A549 (cell line): Measurements from ENCODE around the gene FXN. TPM values are rescaled to one million over a fixed set of nuclear protein-coding genes. Genes with fewer than 3 reads are reported as not detected.
A peak's percentile ranks its signal among the peaks of the same experiment; 100 is the strongest.
"Not testable (repeated sequence)": the region's sequence is repeated elsewhere in the genome, so short reads cannot be mapped to it uniquely, and the experiment has no call there.

ENCODE experiments used
- ATAC-seq, 2 experiments: fragments of 200-7000 bp in 1 of 2; fragments of >200 bp in 1 of 2; cut with Nextera tagmentation in 1 of 2; cut with Tn5 transposase in 1 of 2; 3 replicates each; pipeline versions ENCODE4 v1.8.0 to v1.9.1; 2018 to 2020; ENCODE audit warnings: mild to moderate bottlenecking in 1 of 2, moderate library complexity in 1 of 2
- CTCF ChIA-PET: fragments of 300-600 bp; sonication (Branson Sonifier 250); formaldehyde crosslinking; extraction: SDS; loops from one replicate; lab custom pipeline; 2021; ENCODE audit warnings: antibody characterized with exemption, inconsistent platforms; lab: Yijun Ruan, JAX
- POLR2A ChIA-PET: fragments of 350-600 bp; formaldehyde crosslinking; extraction: SDS; loops from one replicate; lab custom pipeline; 2021; ENCODE audit warnings: antibody characterized with exemption, inconsistent platforms; lab: Yijun Ruan, JAX
- DNase-seq, 2 experiments: peaks; one replicate each; pipeline versions ENCODE4 v3.0.0 to v3.0.0-alpha.2; 2011 to 2016; ENCODE audit warnings: low read depth in 1 of 2, low spot score in 1 of 2
- FAIRE-seq: peaks from 2 replicates; lab custom pipeline; 2011; peaks lifted over from hg19 to GRCh38; lab: Jason Lieb, UNC
- H3K27ac ChIP-seq, 2 experiments: fragments of >200 bp; sonication (Bioruptor Twin); formaldehyde crosslinking; 3 replicates each; pipeline ENCODE4 v1.5.1; 2016 to 2017
- H3K4me1 ChIP-seq: fragments of >200 bp; sonication (Bioruptor Twin); formaldehyde crosslinking; 3 replicates; pipeline ENCODE4 v1.6.1; 2016
- H3K4me2 ChIP-seq: fragments of >200 bp; sonication (Bioruptor Twin); formaldehyde crosslinking; 3 replicates; pipeline ENCODE4 v1.6.1; 2016
- H3K4me3 ChIP-seq: fragments of >200 bp; sonication (Bioruptor Twin); formaldehyde crosslinking; 3 replicates; pipeline ENCODE4 v1.5.1; 2016
- H3K9me3 ChIP-seq: fragments of >200 bp; sonication (Bioruptor Twin); formaldehyde crosslinking; 3 replicates; pipeline ENCODE4 v1.6.1; 2016
- ATOH8 ChIP-seq: fragments of 250-450 bp; sonication (Bioruptor Pico); IDR thresholded peaks from 2 replicates; pipeline ENCODE4 v1.5.0; 2020; ENCODE audit warnings: low read depth, mild to moderate bottlenecking, moderate library complexity
- BCL3 ChIP-seq: fragments of >200 bp; sonication (Bioruptor Twin); formaldehyde crosslinking; IDR thresholded peaks from 3 replicates; pipeline ENCODE4 v1.6.1; 2016
- CBX2 ChIP-seq: fragments of 200-600 bp; sonication (generic); IDR thresholded peaks from 2 replicates; pipeline ENCODE4 v1.6.1; 2016; ENCODE audit warnings: low read depth, mild to moderate bottlenecking, borderline replicate concordance
- EHF ChIP-seq: fragments of 250-450 bp; sonication (Bioruptor Pico); IDR thresholded peaks from 2 replicates; pipeline ENCODE4 v1.5.0; 2020; ENCODE audit warnings: mild to moderate bottlenecking
- HOXB13 ChIP-seq: fragments of 250-450 bp; sonication (Bioruptor Pico); IDR thresholded peaks from 2 replicates; pipeline ENCODE4 v1.5.0; 2020; ENCODE audit warnings: low read depth, mild to moderate bottlenecking, moderate library complexity
- RCOR1 ChIP-seq: fragments of 150-350 bp; IDR thresholded peaks from 2 replicates; pipeline ENCODE4 v1.6.1; 2014; ENCODE audit warnings: antibody characterized with exemption, low read length, low read depth
- ZSCAN20 ChIP-seq: fragments of 250-450 bp; sonication (Bioruptor Pico); IDR thresholded peaks from 2 replicates; pipeline ENCODE4 v1.8.0; 2022; ENCODE audit warnings: mild to moderate bottlenecking, moderate library complexity
- WGBS: methylation state at CpG from one replicate; pipeline ENCODE4 v1.1.6; 2017; ENCODE audit errors: missing lambda C conversion rate; 5-methylcytosine and 5-hydroxymethylcytosine counted together
- polyA plus RNA-seq, 4 experiments: library from polyadenylated mRNA; depleted of rRNA in 3 of 4; stranded (reverse); fragments of >200 nt; fragmentation: RNase III in 1 of 4; extraction: RNeasy Plus Mini Kit Qiagen cat#74134 plus additional on column Dnase treatment in 1 of 4; gene quantifications; 2 replicates in 3 of 4; 3 replicates in 1 of 4; pipeline ENCODE4 v1.2.3, GENCODE V29; 2011 to 2017

Gene FXN
- polyA plus RNA-seq, 2 of the 4 experiments (the other 2 are of a cell fraction): 22.5 to 26.0 TPM

GRCh38 chr9:69097064-69097463 lies 61.5 kb downstream of the FXN start:
- ChIA-PET POLR2A (no interaction called here), CTCF (interaction anchor here (1.2 kb wide), 1 partner anchor 97 kb away, joined by 3 read pairs; no protein-coding TSS in a partner anchor)
- 73% methylated on average over 4 of the region's 4 CpGs for WGBS
- Histone ChIP-seq H3K27ac (no peak overlapping the region), H3K4me2 (no peak overlapping the region), H3K4me1 (no peaks in the 10 kb centered on the region), H3K9me3 (no peaks in the 10 kb centered on the region), H3K4me3 (no peak overlapping the region)
- no peak for TF ChIP-seq EHF (CRISPR knock-in tag)
- no peak for TF ChIP-seq ATOH8 (CRISPR knock-in tag)
- no peak for TF ChIP-seq CBX2
- ATAC-seq (no peak), DNase-seq (no peak), FAIRE-seq (no peak)

GRCh38 chr9:69097923-69098593 lies 62.5 kb downstream of the FXN start:
- no peaks in the 10 kb centered on the region for H3K4me1 ChIP-seq
- CTCF ChIA-PET: interaction anchor here (0.6 kb wide), 2 partner anchors 15 to 44 kb away, joined by 3 read pairs; no protein-coding TSS in a partner anchor
- H3K4me2 ChIP-seq: no peak overlapping the region
- FAIRE-seq (no peak), DNase-seq (no peak), ATAC-seq (no peak)
- WGBS: 83% methylated on average over 5 of the region's 5 CpGs
- H3K27ac ChIP-seq: no peak overlapping the region
- POLR2A ChIA-PET: no interaction called here
- H3K4me3 ChIP-seq: no peak overlapping the region
- H3K9me3 ChIP-seq: no peaks in the 10 kb centered on the region
- TF ChIP-seq RCOR1 (no peak), BCL3 (no peak), ZSCAN20 (CRISPR knock-in tag) (no peak), ATOH8 (CRISPR knock-in tag) (no peak)

- H3K9me3 ChIP-seq, ATAC-seq, POLR2A ChIA-PET, H3K4me3 ChIP-seq, FAIRE-seq, DNase-seq, H3K4me1 ChIP-seq, H3K27ac ChIP-seq, H3K4me2 ChIP-seq: not testable (repeated sequence)
- CTCF ChIA-PET: interaction anchor here (0.6 kb wide), 1 partner anchor 271 kb away, joined by 4 read pairs; no protein-coding TSS in a partner anchor
- 77% methylated on average over 4 of the region's 7 CpGs for WGBS
These were observed 67.9 kb downstream of the FXN start for GRCh38 chr9:69103348-69103996.

GRCh38 chr9:69104830-69105527 lies 69.4 kb downstream of the FXN start:
- no peak for TF ChIP-seq BCL3
- TF ChIP-seq HOXB13 (CRISPR knock-in tag): no peak
- TF ChIP-seq, all 56 proteins: peak for 0
- CTCF ChIA-PET: interaction anchor here (1.0 to 3.1 kb wide), 2 partner anchors 70 to 88 kb away, joined by 3 to 8 read pairs; partner anchors contain the start of gene FXN
- ATAC-seq: peak in 1 of 2 experiments; percentile 40; a peak in 2 of 6 replicates
- 0% methylated on average over 2 of the region's 2 CpGs for WGBS
- POLR2A ChIA-PET: no interaction called here
- no peak for DNase-seq
- Histone ChIP-seq H3K27ac (no peak overlapping the region), H3K4me1 (peaks cover 6% of the 10 kb centered on the region; the same call in 2 of the 3 replicates), H3K4me3 (no peak overlapping the region), H3K4me2 (peak overlapping the region; percentile 58), H3K9me3 (no peaks in the 10 kb centered on the region)
- no peak for FAIRE-seq
